ENCODE data around the gene KRT83.

Gene KRT83
- long read RNA-seq, donor 1 = 0 reads
- long read RNA-seq, donor 2 = 0 reads
- long read RNA-seq, donor 3 = 0 reads
- long read RNA-seq, donor 4 = 0 reads
- long read RNA-seq, donor 5 = 0 reads
- long read RNA-seq, donor 6 = 0 reads
- long read RNA-seq, donor 7 = 0 reads
- long read RNA-seq, donor 8 = 0 reads

DNA sequence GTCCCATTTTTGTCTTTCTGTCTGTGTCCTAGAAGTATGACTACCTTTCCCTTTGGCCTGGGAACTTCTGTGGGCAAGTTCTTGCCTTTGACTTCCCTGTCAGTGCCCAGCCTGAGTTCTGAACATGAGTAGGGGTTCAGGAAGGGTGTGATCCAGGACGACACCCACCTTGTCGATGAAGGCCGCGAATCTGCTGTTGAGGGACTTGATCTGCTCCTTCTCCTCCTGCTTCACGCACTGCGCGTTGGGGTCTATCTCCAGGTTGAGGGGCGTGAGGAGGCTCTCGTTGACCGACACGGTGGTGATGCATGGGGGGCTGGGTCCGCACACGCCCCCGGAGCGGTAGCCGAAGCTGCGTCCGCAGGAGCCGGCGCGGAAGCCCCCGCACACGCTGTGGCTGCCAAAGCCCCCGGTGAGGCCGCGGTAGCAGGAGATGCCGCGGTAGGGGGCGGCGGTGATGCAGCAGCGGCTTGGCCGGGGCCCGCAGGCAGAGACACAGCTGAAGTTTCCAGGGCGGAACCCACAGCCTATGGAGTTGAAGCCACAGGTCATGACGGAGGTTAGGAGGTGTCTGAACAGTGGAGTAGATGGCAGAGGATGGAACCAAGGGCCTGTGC, at the start of gene KRT83:
TSS of gene KRT83 (minus strand) at position 615 of the 617 bp plus-strand sequence. CDS start at position 552, 63 bp downstream.
- no peak for DNase-seq

DNA sequence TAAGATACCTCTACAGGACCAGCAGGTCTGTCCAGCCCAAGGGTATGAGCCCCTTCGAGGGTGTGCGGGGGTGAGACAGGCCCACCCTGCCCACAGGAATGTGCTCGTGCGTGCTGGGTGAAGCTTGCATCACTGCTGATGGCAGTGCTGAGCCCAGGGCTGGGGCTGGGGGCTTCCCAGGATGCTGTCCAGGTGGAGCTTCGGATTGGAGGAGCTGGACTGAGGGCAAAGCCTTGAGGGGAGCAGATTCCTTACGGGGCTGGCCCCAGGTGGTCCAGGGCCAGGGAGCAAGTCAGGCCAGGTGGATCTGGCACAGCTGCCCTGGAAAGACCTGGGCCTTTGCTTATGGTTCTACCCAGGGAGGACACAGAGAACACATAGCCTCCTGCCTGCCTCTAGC, 48.6 kb upstream of the KRT83 start:
- DNase-seq = no peak

DNA sequence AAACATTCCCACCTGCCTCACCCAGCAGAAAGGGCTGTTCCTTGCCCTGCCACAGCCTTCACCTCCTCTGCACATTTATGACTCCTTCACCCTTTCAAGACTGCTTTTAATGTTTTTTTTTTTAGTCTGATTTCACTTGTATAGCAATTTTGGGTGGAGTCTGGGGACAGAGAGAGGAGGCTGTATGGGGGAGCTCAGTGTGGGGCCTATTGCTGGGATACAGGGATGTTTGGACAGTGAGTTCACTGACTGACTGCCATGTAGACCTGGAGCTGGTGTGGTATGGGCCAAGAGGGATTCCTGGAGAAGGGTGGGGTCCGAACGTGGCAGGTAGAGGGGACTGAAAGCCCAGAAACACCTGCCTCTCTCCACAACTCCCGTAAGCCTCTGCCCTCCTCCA, 48.0 kb upstream of the KRT83 start:
- DNase-seq = no peak

DNA sequence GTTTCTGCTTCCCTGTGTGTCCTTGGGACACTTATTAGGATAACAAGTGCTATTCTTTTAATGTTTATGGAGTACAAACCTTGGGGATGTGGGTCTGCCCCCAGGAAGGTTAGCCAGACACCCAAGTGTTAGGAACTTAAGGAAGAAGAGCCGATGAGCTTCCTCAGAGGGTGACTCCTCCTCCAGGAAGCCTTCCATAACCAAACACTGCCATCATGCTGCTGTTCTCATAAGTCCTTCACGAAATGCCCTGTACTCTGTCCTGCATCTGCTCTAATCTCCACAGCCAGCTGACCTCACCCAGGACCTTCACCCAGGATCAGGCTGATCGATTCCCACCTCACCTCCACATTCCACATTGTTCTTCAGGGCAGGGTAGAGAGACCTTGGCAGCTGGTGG, 47.3 kb upstream of the KRT83 start:
- DNase-seq = no peak

DNA sequence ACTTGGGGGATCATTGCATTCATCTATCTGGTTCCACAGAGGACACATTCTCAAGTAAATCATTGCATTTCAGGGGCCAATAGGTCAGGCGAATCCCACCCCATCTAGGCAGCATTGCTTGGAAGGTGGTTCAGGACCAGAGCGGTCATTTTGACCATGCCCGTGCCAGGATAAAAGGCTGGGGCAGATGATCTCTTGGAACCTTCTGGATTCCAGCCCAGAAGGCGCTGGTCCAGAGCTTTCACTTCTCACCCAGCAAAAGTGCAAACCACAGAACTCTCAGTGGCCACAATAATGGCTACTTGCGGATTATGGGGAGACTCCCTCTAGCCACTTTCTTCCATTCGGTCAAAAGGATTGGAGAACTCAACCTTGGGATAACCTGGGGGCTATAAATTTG, 46.7 kb upstream of the KRT83 start:
- no peak for DNase-seq

DNA sequence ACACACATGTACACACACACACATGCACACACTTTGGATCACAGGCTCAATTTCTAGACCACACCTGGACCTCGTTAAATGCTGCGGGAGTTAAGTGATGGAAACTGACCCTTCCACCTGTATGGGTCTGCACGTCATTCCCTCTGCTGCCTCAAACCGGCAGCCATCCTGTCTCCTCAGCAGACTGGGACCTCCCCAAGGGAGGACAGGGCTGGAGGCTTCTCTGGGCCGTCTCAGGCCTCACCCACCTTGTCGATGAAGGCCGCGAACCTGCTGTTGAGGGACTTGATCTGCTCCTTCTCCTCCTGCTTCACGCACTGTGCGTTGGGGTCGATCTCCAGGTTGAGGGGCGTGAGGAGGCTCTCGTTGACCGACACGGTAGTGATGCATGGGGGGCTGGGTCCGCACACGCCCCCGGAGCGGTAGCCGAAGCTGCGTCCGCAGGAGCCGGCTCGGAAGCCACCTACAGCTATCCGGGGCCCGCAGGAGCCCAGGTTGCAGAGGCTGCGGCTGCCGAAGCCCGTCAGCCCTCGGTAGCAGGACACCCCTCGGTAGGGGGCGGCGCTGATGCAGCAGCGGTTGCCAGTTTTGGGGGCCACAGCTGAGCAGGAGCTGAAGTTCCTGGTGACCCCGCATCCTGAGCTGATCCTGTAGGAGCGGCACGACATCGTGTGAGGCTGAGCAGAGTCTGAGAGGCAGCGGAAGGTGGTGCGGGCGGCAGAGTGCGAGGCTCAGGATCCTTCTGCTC, 45.7 kb upstream of the KRT83 start, which contains the start of gene KRT85:
TSS of gene KRT85 (minus strand) at position 744 of the 748 bp plus-strand sequence. CDS start at position 668, 76 bp downstream.
- no peak for DNase-seq

DNA sequence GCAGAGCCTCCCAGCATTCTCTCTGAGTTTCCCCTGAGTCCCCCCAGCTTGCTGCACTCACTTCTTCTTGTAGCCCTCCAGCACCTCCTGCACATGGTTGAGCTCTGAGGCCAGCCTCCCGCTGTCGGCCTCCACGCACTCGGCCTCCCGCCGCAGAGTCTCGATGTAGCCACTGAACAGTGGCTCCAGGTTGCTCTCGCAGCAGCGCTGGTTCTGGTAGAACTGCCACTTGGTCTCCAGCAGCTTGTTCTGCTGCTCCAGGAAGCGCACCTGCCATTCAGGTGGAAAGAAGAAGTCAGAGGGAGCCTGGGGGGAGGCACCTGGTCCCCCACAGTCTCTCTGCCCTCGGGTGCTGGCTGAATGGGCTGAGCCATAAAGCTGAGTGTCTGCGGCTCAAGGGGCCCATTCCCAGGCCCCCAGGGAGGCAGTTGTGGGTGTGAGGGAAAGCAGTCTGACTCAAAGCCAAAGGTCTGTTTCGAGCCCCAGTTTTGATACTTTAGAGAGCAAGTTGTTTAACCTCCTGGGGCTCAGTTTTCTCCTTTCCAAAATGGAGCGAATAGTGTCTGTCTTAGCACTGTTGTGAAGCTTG, 43.8 kb upstream of the KRT83 start:
- no peak for DNase-seq

DNA sequence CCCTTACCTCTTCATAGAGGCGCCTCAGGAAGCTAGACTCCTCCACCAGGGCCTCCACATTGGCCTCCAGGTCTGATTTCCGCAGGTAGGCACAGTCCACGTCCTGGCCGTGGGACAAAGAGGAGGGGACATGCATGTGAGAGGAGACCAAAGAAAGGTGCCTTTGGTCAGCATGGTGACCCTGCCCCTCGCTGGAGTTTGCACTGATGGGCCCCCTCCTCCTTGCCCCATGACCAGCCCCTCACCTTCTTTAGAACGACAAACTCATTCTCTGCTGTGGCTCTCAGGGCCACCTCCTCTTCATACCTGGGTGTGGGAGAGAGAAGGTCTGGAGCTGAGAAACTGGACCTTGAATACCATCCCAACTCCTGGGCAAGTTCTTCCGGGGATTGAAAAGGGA, 42.9 kb upstream of the KRT83 start:
- DNase-seq = no peak

DNA sequence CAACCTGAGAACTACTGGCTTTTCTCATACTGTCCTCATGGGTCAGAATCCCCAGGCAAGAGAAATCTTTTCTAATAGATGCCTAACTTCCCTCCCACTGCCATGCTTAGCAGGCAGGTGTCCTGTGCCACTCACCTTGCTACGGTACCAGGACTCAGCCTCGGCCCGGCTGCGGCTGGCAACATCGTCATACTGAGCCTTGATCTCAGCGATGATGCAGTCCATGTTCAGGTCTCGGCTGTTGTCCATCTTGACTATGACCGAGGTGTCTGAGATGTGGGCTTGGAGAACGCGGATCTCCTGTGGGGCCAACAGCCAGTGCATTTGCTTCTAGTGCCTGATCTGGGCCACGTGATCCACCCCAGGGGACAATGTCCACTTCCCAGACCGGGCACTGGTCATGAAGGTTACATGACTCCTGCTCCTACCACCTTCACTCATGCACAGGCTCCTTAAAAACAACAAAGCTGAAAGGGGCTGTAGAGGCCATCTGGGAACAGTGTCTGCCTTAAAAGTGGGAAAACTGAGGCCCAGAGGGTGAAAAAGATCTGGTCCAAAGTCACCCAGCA, 42.0 kb upstream of the KRT83 start:
- DNase-seq = no peak

DNA sequence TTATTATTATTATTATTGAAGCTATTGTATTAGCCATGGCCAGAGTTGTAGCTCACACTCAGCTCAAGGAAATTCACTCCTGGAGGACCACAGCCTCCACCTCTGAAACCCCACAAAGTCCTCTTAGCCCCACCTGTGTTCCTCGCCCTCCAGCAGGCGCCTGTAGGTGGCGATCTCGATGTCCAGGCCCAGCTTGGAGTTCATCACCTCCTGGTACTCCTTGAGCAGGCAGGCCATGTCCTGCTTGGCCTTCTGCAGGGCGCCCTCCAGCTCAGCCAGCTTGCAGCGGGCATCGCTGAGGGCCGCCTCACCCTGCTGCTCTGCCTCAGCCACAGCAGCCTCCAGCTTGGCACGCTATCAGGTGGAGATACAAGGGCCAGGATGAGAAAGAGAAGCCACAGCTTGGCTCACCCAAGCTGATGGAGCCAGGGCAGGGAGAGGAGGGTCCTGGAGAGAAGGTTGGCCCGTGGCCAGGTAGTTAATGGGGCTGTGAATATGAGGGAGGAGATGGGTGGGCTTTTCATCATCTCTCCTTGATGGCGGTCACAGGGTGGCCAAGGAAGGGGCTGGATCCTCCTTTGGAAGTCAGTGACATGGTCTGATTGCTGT, 41.0 kb upstream of the KRT83 start:
- no peak for DNase-seq

DNA sequence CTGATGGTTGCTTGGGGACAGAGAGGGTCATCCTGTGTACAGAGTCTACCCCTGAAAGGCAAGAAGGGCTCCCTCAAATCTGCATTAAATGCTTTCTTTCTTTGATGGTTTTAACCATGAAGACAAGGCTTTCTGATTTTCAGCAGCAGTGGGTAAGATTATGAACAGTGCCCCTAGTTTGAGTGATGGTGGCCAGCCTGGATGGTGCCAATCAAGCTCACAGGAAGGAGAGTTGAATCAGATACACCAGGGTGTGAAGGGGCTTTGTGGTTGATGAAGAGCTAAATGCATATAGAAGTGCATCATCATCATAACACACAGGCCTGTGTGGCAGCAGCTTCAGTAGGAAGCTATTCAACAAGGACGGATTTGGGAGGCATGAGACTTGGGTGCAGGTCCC, 40.4 kb upstream of the KRT83 start:
- no peak for DNase-seq

DNA sequence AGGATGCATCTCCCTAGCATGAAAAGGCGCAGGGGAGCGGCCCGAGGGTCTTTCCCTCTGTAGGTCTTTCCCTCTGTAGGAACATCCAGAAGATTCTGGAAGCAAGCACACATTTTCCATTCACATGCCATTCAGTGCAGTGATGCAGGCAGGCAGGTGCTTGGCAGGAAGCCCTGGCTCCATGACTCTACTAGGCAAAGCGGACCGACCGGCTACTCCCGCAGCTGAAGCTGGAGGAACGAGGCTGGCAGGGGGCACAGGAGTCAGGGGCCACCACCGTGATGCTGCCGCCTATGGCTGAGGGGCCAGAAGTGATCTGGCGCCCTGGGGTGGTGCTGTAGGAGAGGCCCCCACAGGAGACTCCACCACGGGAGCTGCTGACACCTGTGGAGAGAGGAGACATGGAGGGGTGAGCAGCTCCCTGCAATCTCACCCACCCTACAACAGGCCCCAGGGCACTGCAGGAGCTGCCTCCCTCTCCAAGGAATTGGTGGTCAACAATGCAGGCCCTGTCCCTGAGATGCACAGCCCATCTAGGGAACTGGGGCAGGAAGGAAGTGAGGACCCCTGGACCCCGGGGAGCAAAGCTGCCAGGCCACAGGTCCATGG, 39.6 kb upstream of the KRT83 start:
- DNase-seq = no peak

DNA sequence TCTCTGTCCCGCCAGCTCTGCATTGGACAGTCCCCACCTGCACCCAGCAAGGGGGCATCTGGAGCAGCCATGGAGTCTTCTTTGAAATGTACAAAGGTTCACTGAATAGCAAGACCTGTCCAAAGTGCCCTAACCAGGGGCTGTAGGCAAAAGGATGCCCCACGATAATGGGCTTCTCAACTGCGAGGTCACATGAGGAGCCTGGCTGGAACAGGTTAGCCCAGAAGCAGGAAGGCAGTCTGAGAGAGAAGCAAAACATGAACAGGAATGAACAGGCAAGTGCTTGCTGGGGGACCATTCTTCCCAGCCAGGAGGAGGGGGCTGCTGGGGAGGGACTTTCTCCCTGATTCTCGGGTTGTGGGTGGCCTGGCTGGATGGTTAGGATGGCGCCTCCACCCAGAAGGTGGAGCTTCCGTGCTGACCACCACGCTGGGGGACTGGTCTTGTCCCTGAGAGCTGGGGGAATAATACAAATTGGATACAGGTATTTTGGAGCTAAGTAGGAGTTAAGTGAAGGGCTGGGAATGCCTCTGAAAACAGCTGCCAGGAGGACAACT, 39.0 kb upstream of the KRT83 start:
- no peak for DNase-seq

DNA sequence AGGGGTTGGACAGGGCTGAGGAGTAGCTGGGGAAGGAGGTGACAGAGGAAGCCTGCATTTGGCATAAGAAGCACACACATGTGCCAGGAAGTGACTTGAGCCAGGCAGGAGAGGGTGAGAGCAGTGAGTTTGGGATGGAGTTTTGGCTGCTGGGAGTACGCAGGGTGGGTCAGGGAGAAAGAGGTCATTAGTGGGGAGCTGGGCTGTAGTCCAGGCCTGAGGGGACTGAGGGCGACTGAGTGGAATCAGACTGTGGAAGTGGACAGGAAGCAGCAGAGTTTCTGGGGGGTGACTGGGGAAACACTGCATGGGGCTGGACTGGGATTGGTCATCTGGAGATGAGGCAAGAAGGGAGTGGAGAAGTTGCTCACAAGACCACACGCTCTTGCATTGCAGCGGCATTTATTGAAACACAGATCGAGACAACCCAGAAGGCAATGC, 38.4 kb upstream of the KRT83 start:
- no peak for DNase-seq

DNA sequence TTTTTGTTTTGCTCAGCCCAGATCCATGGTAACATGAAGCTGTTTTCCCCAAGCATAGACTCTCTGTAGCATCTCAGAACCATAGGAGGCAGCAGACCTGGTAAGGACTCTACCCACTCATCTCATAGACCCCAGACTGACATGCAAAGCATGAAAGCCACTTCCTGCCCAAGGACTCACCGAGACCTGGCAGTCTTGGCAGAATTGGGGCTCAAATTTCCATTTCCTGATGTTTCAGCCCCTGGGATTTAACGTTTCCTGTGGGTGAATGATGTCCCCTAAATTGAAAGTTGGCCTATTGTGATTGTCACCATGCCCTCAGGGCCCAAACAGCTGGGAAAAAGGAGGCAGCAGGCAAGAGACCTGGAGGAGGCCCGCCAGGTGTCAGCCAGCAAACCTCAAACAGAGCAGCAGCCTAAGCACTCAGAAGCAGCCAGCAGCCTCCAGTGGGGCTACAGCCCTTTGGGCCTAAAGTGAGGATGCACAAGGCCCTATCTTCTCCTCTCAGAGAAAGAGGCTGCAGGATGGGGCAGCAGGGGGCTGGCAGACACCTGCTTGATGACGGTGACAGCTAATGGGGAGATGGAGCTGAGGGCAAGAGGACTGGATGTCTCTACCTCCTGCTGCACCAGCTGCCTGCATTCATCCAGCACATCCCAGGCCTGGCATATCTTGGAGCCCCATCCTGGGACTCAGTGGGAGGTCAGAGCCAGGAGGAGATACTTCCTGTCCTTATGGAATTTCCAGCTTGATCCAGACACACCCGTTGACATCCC, 37.6 kb upstream of the KRT83 start:
- no peak for DNase-seq

DNA sequence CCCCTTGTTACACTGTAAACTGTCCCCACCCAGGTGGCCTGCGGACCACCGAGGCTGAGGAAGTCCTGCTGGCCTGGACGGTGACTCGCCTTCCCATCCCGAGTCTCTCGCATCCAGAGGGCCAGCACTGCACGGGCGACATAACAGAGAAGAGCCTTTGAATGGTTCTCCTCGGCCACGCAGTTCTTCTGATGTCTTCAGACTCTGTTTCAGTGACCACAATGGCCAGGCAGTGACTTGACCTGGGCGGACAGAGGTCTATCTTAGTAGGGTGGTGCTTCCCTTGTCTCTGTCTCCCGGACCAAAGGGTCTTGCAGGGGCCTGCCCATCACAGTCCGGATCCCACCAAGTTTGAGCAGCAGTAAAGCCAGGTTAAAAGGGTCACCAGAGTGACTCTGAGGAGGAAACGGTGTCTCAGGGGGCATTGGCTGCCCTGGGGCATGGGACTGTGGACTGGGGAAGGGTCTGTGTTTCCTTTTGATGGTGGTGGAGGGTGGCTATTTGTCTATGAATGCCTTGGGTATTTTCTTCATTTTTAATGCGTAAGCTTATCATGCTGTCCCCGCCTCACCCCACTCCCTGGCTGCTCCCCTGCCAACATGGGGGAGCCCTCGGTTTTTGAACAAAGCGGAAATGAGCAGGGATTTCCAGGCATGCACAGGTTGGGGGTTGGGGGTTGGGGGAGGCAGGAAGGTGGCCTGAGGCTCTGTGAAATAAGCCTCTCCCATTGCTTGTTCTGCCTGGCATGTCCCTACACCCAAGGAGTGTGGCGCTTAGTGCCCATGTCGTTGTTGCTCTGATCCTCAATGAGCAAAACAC, 35.8 kb upstream of the KRT83 start:
- no peak for DNase-seq

DNA sequence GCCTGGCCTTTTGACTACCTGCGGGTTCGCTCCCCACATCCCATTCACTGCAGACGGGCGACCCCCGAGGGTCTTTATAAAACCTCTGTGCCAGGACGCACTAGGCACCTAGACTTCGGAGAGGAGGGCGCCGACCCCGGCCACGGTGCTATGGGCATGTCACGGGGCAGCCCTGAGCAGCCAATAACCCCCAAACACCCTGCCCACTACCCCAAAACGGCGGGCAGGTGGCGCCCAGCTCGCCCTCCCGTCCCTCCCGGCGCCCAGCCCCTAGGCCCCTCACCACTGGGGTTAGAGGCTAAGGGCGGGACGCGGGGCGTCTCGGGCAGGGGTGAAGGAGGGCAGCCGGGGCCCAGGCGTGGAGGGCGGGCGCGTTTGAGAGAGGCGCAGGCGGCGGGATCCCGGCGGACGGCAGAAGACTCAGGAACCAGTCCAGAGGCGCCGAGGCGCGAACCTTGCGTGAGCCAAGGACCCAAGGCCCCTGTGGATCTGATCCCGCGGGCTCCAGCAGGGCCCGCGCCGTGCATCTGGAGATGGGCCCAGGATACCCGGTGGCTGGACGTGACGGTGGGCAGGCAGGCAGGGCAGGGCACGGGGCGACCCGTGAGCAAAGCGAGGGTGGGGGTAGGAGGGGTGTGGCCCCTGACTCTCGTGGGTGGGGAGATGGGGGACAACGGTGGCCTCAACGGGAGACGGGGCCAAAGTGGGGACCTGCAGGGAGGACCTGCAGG, 35.0 kb upstream of the KRT83 start:
- DNase-seq = no peak

DNA sequence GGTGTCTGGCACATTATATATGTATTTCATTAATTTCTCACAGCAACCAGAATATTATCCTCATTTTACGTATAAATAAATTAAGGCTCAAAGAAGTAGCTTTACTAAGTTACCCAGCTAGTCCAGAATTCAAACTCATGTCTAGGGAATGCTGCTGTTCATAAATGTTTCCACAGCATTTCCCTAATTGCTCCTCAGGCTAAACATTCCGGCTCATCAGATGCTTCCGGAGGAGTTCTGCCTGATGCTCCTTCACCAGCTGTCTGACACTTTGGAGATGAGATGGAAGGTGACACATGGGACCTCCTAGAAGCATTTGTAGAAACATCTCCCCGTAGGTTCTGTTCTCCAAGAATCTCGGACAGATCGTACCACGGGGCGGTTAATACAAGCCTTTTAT, 34.0 kb upstream of the KRT83 start:
- DNase-seq = no peak

DNA sequence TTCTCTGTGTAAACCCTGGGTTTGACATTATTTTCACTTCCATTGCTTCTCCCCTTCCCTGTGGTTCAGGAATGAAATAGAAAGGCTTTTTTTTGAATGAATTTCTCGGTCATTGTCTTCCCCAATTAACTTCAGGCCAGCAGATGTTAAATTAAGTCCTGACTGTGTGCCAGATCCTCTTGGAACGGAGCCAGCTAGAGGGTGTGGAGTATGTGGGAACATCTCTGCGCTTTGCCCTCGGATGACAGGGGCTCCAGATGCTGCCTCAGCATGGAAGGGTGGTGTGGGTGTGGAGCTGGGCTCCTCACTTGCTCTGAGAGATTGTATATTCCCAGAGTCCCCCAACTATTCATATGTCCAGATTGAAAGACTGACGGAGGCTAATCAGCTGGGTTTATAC, 33.0 kb upstream of the KRT83 start:
- DNase-seq = no peak

All from right kidney (tissue), 9 donors.